Stimulated activated naive B cell treated with anti-CD40 and anti-IgM and Interleukin-4, amounts not matched to agents 10 μg/mL and 1 μg/mL and 100 μg/mL, for 72 hours (primary cell): Measurements from ENCODE around the gene GBP4.
"Not testable (repeated sequence)": the region's sequence is repeated elsewhere in the genome, so short reads cannot be mapped to it uniquely, and the experiment has no call there.

Source experiments
- ATAC-seq, 2 donors: fragments of 150-1000 bp; cut with Tn5 transposase; replicated peaks; 2 replicates each; pipeline ENCODE4 v1.10.0; 2021; ENCODE audit warnings: moderate library complexity in 1 of 2
- DNase-seq: peaks from one replicate; pipeline ENCODE4 v3.0.0; 2021
- H3K27ac Mint-ChIP-seq: one replicate; pipeline ENCODE4 v1.8.0; 2022; ENCODE audit warnings: mild to moderate bottlenecking, mixed read lengths
- H3K27me3 Mint-ChIP-seq, 2 donors: one replicate each; pipeline ENCODE4 v1.8.0; 2022; ENCODE audit warnings: mixed read lengths in 2 of 2
- H3K36me3 Mint-ChIP-seq, 2 donors: one replicate each; pipeline ENCODE4 v1.8.0; 2022; ENCODE audit warnings: mixed read lengths in 2 of 2, mild to moderate bottlenecking in 1 of 2
- H3K4me1 Mint-ChIP-seq, 2 donors: one replicate each; pipeline ENCODE4 v1.8.0; 2022; ENCODE audit warnings: mixed read lengths in 2 of 2, mild to moderate bottlenecking in 1 of 2
- H3K4me3 Mint-ChIP-seq, 2 donors: one replicate each; pipeline ENCODE4 v1.8.0; 2022; ENCODE audit warnings: mild to moderate bottlenecking in 2 of 2, mixed read lengths in 2 of 2, moderate library complexity in 1 of 2
- H3K9me3 Mint-ChIP-seq, 2 donors: one replicate each; pipeline ENCODE4 v1.8.0; 2022; ENCODE audit warnings: mixed read lengths in 2 of 2, mild to moderate bottlenecking in 1 of 2

Gene GBP4, protein sequence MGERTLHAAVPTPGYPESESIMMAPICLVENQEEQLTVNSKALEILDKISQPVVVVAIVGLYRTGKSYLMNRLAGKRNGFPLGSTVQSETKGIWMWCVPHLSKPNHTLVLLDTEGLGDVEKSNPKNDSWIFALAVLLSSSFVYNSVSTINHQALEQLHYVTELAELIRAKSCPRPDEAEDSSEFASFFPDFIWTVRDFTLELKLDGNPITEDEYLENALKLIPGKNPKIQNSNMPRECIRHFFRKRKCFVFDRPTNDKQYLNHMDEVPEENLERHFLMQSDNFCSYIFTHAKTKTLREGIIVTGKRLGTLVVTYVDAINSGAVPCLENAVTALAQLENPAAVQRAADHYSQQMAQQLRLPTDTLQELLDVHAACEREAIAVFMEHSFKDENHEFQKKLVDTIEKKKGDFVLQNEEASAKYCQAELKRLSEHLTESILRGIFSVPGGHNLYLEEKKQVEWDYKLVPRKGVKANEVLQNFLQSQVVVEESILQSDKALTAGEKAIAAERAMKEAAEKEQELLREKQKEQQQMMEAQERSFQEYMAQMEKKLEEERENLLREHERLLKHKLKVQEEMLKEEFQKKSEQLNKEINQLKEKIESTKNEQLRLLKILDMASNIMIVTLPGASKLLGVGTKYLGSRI

DNA sequence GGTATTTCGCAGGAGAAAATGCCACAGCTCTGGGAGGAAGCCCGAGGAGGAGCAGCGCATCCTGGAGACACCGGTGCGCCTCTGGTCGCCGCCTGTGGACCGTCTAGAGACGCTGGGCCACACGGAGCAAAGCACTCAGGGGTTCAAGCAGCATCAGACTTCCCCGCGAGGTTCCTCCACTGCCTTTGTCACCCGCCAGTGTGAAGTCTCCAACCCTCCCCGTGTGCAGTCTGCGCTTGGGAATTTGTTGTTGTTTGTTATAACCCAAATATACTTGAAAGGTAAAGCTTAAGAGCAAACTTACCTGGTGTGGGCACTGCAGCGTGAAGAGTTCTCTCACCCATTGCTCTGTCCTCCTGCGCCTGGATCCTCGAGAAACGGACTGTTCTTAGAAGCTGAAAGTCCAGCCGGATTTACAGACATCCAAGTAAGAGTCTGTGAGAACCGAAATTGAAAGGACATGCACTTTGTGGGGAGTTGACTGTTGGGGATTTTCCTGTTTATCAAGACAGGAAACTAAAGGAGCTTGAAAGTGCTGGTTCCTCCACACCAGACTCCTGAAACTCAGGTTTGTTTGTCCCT is at the start of gene GBP4:
GBP4 (minus strand) TSS at position 452 of the 582 bp plus-strand sequence; CDS start at position 344, 108 bp downstream.
- ATAC-seq (peak; percentile 44 to 59), DNase-seq (peak; percentile 24)
- Mint-ChIP-seq H3K27ac (peak within 1 kb of the TSS; percentile 91), H3K4me1 (peaks cover 35 to 66% of the 10 kb centered on the region in 2 donors), H3K4me3 (peak within 1 kb of the TSS; percentile 88 to 90), H3K27me3 (no peaks in the 10 kb centered on the region), H3K9me3 (peaks cover 0 to 1% of the 10 kb centered on the region in 2 donors), H3K36me3 (peaks cover 0 to 3% of the 10 kb centered on the region in 2 donors)

DNA sequence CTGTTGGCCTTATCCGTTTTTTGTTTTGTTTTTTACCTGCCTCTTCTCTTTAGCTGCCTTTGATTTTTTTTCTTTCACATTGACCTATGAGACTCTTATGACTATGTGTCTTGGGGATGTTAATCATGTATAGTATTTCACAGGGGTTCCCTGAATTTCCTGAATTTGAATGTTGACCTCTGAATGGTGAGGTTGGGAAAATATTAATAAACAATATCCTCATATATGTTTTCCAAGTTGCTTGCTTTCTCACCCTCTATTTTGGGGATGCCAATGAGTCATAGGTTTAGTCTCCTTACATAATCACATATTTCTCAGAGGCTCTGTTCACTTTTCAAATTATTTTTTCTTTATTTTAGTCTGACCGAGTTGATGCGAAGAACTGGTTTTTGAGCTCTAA is 44.3 kb upstream of the GBP4 start:
- H3K27ac Mint-ChIP-seq, result no peak overlapping the region
- H3K9me3 Mint-ChIP-seq, result peaks cover 9 to 16% of the 10 kb centered on the region in 2 donors
- H3K36me3 Mint-ChIP-seq, result peaks cover 12 to 29% of the 10 kb centered on the region in 2 donors
- no peak overlapping the region for H3K4me3 Mint-ChIP-seq
- H3K27me3 Mint-ChIP-seq, result peaks cover 0 to 7% of the 10 kb centered on the region in 2 donors
- no peak for DNase-seq
- no peak for ATAC-seq
- H3K4me1 Mint-ChIP-seq, result peaks cover 4 to 6% of the 10 kb centered on the region in 2 donors

DNA sequence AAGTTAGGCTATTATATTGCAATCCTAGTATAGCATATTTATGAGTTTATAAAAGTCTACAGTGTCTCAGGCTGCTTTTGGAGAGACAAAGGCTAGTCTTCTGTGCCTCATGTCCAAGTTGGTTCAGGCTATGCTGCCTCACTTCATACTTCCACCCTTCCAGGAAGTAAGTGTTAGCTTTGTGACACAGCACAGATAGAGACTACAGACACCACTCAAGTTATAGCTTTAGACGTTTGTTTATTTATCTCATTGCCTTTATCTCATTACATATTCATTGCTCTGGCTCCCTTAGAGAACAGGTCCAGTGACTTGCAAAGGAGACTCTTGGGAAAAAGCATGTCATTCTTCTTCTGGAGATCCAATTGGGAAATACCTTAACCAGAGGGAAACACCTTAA is 22.6 kb upstream of the GBP4 start:
- Mint-ChIP-seq H3K4me1 (no peaks in the 10 kb centered on the region), H3K27ac (no peak overlapping the region), H3K4me3 (no peak overlapping the region), H3K9me3 (peaks cover 4 to 11% of the 10 kb centered on the region in 2 donors), H3K36me3 (peaks cover 0 to 10% of the 10 kb centered on the region in 2 donors), H3K27me3 (no peaks in the 10 kb centered on the region)
- DNase-seq (no peak), ATAC-seq (no peak)

DNA sequence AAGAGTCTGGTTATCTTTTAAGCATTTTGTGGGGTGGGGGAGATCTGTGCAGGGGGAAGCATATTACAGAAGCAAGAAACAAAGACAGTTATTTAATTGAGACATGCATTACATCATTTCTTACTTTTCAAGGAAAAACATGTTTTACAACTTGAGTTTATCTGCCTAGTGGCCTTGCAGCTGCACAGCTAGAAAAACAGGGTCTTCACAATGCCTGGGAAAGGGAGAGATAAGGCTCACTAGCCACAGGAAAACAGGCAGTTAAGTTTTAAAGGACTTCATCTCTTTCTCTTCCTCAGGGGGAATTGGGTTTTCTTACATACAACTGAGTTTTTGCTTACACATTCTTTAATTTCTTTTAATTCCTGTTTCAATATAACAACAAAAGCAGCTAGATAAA is 21.1 kb upstream of the GBP4 start:
- H3K4me1 Mint-ChIP-seq, DNase-seq, H3K4me3 Mint-ChIP-seq, H3K27me3 Mint-ChIP-seq, ATAC-seq, H3K27ac Mint-ChIP-seq, H3K9me3 Mint-ChIP-seq: not testable (repeated sequence)
- H3K36me3 Mint-ChIP-seq, result peaks cover 0 to 10% of the 10 kb centered on the region in 2 donors

DNA sequence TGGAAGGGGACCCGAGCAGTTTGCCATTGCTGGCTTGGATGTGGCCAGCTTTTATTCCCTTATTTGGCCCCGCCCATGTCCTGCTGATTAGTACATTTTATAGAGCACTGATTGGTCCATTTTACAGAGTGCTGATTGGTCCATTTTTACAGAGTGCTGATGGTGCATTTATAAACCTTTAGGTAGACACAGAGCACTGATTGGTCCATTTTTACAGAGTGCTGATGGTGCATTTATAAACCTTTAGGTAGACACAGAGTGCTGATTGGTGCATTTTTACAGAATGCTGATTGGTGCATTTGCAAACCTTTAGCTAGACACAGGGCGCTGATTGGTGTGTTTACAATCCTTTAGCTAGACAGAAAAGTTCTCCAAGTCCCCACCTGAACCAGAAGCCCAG is 20.2 kb upstream of the GBP4 start:
- peaks cover 0 to 10% of the 10 kb centered on the region in 2 donors for H3K36me3 Mint-ChIP-seq
- not testable (repeated sequence) for H3K27ac Mint-ChIP-seq, ATAC-seq, DNase-seq, H3K27me3 Mint-ChIP-seq, H3K4me1 Mint-ChIP-seq, H3K4me3 Mint-ChIP-seq, H3K9me3 Mint-ChIP-seq

DNA sequence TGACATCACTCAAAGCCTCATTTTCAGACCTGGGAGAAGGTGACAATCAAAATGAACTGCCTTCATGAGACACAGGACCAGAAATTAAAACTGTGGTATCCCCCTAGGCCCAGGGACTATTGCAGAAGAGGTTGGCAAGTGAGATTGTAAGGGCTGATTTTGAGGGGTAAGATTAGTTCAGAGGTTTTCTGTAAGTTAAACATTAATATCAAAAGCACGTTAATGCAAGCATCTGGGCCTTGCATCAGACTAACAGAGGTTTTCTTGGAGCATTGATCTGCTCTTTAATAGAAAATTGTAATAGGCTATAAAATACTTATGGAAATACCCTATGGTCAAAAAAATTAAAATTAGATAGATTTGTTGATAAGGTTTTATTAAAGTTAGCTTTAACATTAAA is 14.6 kb upstream of the GBP4 start:
- Mint-ChIP-seq H3K27ac (no peak overlapping the region), H3K4me1 (no peaks in the 10 kb centered on the region), H3K4me3 (no peak overlapping the region), H3K27me3 (no peaks in the 10 kb centered on the region), H3K9me3 (peaks cover 3 to 4% of the 10 kb centered on the region in 2 donors), H3K36me3 (peaks cover 3 to 6% of the 10 kb centered on the region in 2 donors)
- DNase-seq, result no peak
- no peak for ATAC-seq

DNA sequence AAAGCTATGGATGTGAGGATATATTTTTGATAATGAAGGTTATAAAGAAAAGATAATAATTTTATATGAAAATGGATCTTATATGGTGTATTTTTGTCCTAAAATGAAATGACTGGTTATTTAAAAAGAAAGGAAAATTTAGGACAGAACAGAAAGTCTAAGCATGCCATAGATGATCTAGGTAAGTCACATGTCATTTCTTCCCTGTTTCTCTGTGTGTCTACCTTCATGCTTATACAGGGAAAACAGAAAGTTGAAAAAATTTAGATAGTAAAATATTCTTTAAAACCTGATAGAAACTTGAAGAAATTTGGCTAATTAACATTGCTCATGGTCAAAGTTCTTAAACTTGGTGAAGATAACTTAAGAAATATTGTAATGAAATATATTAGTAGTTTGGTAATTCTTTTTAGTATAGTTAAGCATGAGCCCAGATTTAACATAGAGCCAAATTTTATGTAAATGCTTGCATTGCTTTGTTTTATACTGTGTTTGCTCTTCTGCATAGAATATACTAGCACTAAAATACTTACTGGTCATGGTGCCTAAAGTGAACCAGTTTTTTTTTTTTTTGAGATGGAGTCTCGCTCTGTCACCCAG is 12.4 kb upstream of the GBP4 start:
- Mint-ChIP-seq H3K27me3 (no peaks in the 10 kb centered on the region), H3K9me3 (peaks cover under 1 to 6% of the 10 kb centered on the region in 2 donors), H3K4me1 (peaks cover 0 to 2% of the 10 kb centered on the region in 2 donors), H3K4me3 (no peak overlapping the region), H3K27ac (no peak overlapping the region), H3K36me3 (peaks cover 4 to 6% of the 10 kb centered on the region in 2 donors)
- ATAC-seq (no peak), DNase-seq (no peak)

DNA sequence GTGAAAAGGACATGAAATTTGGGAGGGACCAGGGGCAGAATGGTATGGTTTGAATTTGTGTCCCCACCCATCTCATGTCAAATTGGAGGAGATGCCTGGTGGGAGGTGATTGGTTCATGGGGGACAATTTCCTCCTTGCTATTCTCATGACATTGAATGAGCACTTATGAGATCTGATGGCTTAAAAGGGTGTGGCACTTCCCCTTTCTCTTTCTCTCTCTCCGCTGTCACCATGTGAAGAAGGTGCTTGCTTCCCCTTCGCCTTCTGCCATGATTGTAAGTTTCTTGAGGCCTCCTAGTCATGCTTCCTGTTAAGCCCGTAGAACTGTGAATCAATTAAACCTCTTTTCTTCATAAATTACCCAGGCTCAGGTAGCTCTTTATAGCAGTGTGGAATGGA is 7.6 kb upstream of the GBP4 start:
- Mint-ChIP-seq H3K36me3 (peaks cover 15 to 20% of the 10 kb centered on the region in 2 donors), H3K27me3 (no peaks in the 10 kb centered on the region), H3K9me3 (peaks cover 10 to 12% of the 10 kb centered on the region in 2 donors), H3K4me3 (no peak overlapping the region), H3K27ac (no peak overlapping the region), H3K4me1 (peaks cover 7 to 16% of the 10 kb centered on the region in 2 donors)
- ATAC-seq, result peak in 1 of 2 donors; percentile 39
- DNase-seq, result no peak

DNA sequence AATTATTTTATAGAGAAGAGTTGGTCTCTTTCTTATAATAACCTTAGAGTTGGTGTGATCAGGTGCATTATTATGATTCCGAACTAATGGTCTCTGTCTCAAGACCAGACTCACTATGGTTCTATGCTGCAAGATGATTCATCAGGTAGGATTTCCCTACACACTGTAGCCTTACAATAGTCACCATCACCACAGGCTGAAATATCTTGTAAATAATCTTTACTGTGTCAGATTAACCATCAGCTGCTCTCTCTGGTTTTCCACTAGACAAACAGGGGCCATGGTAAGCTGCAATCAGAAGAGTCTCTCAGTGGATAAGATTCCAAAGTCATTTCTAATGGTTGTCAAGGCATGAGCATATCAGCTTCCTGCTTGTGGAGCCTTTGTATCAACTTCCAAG is 4.4 kb upstream of the GBP4 start:
- Mint-ChIP-seq H3K4me3 (no peak overlapping the region), H3K36me3 (peaks cover 12 to 20% of the 10 kb centered on the region in 2 donors), H3K27me3 (no peaks in the 10 kb centered on the region), H3K27ac (no peak overlapping the region), H3K4me1 (peaks cover 22 to 39% of the 10 kb centered on the region in 2 donors), H3K9me3 (peaks cover 10 to 13% of the 10 kb centered on the region in 2 donors)
- ATAC-seq (no peak), DNase-seq (no peak)

DNA sequence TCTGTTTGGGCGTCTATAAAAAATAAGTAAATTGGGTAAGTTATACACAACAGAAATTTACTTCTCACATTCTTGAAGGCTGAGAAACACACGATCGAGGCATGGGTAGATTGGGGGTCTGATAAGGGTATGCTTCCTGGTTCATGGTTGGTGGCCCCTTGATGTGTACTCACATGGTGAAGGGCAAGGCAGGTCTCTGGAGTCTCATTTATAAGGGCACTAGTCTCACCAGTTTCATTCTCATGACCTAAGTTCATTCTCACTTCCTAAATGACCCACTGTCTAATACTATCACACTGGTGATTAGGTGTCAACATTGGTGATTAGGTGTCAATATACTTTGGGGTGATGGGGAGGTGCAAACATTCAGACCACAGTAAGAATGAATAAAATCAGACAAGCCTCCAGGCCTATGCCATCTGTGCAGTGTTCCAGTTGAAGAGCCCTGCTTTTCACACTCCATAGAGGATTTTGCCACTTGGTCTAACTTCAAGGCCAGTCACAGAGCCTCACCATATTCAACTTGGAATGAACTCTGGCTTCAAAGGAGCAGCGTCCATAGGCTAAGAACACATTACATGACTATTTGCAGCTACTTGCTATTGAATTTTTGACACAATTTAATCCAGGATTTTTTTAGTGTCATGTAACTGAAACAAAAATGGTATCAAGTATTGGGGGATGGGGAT is 2.5 kb upstream of the GBP4 start:
- H3K27me3 Mint-ChIP-seq, result no peaks in the 10 kb centered on the region

DNA sequence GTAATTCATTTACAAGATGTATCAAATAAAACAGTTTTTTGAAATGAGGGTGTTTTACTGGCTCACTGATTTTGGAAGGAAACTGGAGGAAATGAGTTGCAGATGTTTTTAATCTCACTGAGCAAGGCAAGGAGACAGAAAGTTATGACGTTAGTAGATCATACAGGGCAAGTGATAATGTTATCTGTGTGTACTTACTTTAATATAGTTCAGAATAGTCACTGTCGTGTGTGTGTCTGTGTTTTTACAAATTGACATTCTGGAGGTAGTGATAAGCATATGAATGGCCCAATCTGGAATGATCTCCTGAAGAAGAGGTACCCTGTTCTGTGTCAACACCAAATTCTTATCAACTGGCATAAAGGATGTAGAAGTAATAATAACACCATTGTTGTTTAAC is 1.9 kb upstream of the GBP4 start:
- peaks cover 9 to 10% of the 10 kb centered on the region in 2 donors for H3K9me3 Mint-ChIP-seq
- DNase-seq (no peak), ATAC-seq (peak; percentile 55 to 57)
- H3K27ac Mint-ChIP-seq, result peak overlapping the region; percentile 88
- peaks cover 9 to 16% of the 10 kb centered on the region in 2 donors for H3K36me3 Mint-ChIP-seq
- H3K27me3 Mint-ChIP-seq, result no peaks in the 10 kb centered on the region
- peak overlapping the region in 1 of 2 donors; percentile 23 for H3K4me3 Mint-ChIP-seq
- H3K4me1 Mint-ChIP-seq, result peaks cover 32 to 58% of the 10 kb centered on the region in 2 donors

More for the DNA sequence above, 2.5 kb upstream of the GBP4 start:
- ATAC-seq (peak; percentile 93 to 95), DNase-seq (peak; percentile 37)
- peaks cover 9 to 10% of the 10 kb centered on the region in 2 donors for H3K9me3 Mint-ChIP-seq
- H3K4me1 Mint-ChIP-seq, result peaks cover 32 to 54% of the 10 kb centered on the region in 2 donors
- H3K36me3 Mint-ChIP-seq, result peaks cover 9 to 16% of the 10 kb centered on the region in 2 donors
- peak overlapping the region; percentile 88 for H3K27ac Mint-ChIP-seq
- peak overlapping the region in 1 of 2 donors; percentile 23 for H3K4me3 Mint-ChIP-seq

DNA sequence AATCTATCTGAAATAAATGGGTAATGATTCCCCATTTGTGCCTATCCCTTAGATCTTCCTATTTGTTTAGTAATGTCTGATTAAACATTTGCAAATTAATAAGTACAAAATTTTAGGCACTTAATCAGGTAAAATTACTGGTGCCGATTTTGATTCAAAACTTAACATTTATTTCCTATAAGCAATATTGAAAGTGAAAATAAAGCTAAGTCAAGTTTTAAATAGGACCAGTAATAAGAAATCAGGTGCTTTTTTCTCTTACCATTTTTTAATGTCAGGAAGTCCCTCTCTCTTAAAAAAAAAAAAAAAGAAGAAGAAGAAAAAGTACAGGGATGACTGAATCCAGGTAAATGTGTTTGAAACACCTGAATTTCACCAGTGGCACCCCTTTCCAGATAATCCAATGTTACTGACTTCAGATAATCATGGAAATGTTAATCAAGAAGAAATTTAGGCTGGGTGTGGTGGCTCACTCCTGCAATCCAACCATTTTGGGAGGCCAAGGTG is 836 bp upstream of the GBP4 start:
- H3K4me1 Mint-ChIP-seq, result peaks cover 36 to 66% of the 10 kb centered on the region in 2 donors
- peak overlapping the region; percentile 88 to 90 for H3K4me3 Mint-ChIP-seq
- DNase-seq, result no peak

DNA sequence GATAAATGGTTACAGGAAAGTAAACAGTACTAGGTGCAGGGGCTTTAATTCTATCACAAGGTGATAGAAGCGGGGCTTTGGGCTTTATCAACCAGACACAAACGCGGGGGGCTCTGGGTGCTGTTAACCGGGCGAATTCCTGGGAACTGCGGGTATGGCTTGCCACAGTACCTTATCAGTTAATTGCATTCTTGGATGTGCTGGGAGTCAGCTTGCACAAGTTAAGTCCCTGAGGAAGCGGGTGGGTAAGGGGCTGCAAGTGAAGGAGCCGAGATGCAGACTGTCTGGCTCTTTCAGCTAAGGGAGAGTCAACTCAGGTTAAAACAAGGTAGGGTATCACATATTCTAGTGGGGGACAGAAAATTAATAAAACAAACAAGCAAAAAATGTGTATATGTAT is 661 bp downstream of the GBP4 start:
- no peak for ATAC-seq
- H3K4me3 Mint-ChIP-seq, result peak overlapping the region; percentile 88 to 90
- no peak for DNase-seq
- peak overlapping the region; percentile 91 for H3K27ac Mint-ChIP-seq
- peaks cover 1 to 6% of the 10 kb centered on the region in 2 donors for H3K36me3 Mint-ChIP-seq
- H3K4me1 Mint-ChIP-seq, result peaks cover 37 to 66% of the 10 kb centered on the region in 2 donors
- H3K27me3 Mint-ChIP-seq, result no peaks in the 10 kb centered on the region
- H3K9me3 Mint-ChIP-seq, result peaks cover 0 to 1% of the 10 kb centered on the region in 2 donors

More for the DNA sequence above, 836 bp upstream of the GBP4 start:
- no peak for ATAC-seq
- Mint-ChIP-seq H3K27me3 (no peaks in the 10 kb centered on the region), H3K9me3 (peaks cover 6 to 8% of the 10 kb centered on the region in 2 donors), H3K27ac (peak overlapping the region; percentile 91), H3K36me3 (peaks cover 1 to 11% of the 10 kb centered on the region in 2 donors)
